Colonic mucosa (tissue), 4 donors: ENCODE data around the gene FTO. TPM values are rescaled to one million over a fixed set of nuclear protein-coding genes. Genes with fewer than 3 reads are reported as not detected.

Source experiments
- DNase-seq: peaks from one replicate; pipeline ENCODE4 v3.0.0-alpha.2; 2020
- H3K27ac ChIP-seq: fragments of 200-600 bp; one replicate; pipeline ENCODE4 v1.8.0; 2021
- H3K27me3 ChIP-seq: fragments of 200-600 bp; one replicate; pipeline ENCODE4 v1.8.0; 2021
- H3K36me3 ChIP-seq: fragments of 200-600 bp; one replicate; pipeline ENCODE4 v1.8.0; 2021
- H3K4me1 ChIP-seq: fragments of 200-600 bp; one replicate; pipeline ENCODE4 v1.8.0; 2021; ENCODE audit warnings: mild to moderate bottlenecking
- H3K4me3 ChIP-seq: fragments of 200-600 bp; one replicate; pipeline ENCODE4 v1.8.0; 2021
- H3K9ac ChIP-seq, 2 donors: one replicate each; pipeline ENCODE4 v1.7.0; 2013; ENCODE audit warnings: control low read depth in 2 of 2, low read depth in 2 of 2, low read length in 2 of 2
- H3K9me3 ChIP-seq: fragments of 200-600 bp; one replicate; pipeline ENCODE4 v1.8.0; 2021
- intact Hi-C: fragments of 100-400 bp; cut with DNase I; formaldehyde crosslinking; loops from one replicate; pipeline ENCODE4 v1.14.1; 2022
- total RNA-seq, 2 donors: library from RNA; stranded (reverse); fragmentation: NEBNext Ultra II Directional in 1 of 2; extraction: Animal tissue kit (Norgen Biotek cat#: 25700) in 1 of 2; gene quantifications; one replicate each; pipeline ENCODE4 v1.2.1, GENCODE V29; 2021
- TF ChIP-seq, protein P1 (sequence below): fragments of 200-600 bp; IDR thresholded peaks from one replicate; pipeline ENCODE4 v1.8.0; 2022; ENCODE audit warnings: antibody characterized with exemption, mild to moderate bottlenecking
- donor health status: healthy.
- donor health status: DM: no; HTN: no; CAD: no.
- donor health status: DM: no; HTN: no; CAD: no.

FTO gene
- total RNA-seq, 2 donors from 2014 or later: 38.3 to 39.2 TPM

DNA sequence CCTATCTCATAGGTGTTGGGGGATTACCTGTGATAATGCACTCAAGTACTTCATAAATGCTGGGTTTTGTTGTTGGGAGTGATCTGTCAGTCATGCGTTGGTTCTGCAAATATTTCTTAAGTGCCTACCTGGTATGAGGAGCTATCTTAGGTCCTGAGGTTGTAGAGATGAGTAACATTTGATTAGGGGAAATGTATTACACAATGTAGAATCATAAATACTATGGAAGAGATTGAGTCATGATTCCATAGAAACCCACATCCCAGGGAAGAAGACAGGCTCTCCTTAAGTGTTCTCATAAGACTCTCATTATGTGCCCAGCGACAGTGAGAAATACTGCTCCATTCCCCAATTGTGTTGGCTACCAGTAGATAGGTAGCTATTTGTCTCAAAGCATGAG lies 240.1 kb downstream of the FTO start:
- Histone ChIP-seq H3K9ac (no peak overlapping the region), H3K4me3 (no peak overlapping the region), H3K9me3 (no peaks in the 10 kb centered on the region), H3K27ac (no peak overlapping the region), H3K4me1 (peaks cover 9% of the 10 kb centered on the region), H3K27me3 (no peaks in the 10 kb centered on the region), H3K36me3 (no peaks in the 10 kb centered on the region)
- DNase-seq: no peak
- intact Hi-C loops: loop anchor here (10.0 kb wide), 1 partner anchor 169 kb away; no protein-coding TSS in a partner anchor
- TF ChIP-seq, protein P1, sequence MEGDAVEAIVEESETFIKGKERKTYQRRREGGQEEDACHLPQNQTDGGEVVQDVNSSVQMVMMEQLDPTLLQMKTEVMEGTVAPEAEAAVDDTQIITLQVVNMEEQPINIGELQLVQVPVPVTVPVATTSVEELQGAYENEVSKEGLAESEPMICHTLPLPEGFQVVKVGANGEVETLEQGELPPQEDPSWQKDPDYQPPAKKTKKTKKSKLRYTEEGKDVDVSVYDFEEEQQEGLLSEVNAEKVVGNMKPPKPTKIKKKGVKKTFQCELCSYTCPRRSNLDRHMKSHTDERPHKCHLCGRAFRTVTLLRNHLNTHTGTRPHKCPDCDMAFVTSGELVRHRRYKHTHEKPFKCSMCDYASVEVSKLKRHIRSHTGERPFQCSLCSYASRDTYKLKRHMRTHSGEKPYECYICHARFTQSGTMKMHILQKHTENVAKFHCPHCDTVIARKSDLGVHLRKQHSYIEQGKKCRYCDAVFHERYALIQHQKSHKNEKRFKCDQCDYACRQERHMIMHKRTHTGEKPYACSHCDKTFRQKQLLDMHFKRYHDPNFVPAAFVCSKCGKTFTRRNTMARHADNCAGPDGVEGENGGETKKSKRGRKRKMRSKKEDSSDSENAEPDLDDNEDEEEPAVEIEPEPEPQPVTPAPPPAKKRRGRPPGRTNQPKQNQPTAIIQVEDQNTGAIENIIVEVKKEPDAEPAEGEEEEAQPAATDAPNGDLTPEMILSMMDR: no peak

DNA sequence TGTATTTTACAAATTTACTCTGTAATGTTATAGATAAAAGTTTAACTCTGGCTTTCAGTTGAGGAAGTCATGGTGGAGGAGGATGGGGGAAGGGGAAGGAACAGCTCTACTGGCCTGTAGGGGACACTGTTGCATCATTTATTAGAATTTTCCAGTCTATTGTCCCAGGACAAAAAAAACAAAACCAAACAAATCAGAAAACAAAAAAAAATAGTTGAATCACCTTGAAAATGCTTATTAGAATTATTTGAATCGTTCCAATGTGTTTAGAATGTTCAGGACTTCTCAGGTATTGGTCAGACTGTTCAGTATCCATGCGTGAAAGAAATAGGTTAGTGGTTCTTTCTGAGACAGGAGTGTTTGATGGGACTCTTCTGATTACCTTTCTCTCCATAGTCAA lies 242.0 kb downstream of the FTO start:
- Histone ChIP-seq H3K27ac (no peak overlapping the region), H3K36me3 (no peaks in the 10 kb centered on the region), H3K9me3 (no peaks in the 10 kb centered on the region), H3K4me3 (no peak overlapping the region), H3K4me1 (peaks cover 9% of the 10 kb centered on the region), H3K9ac (no peak overlapping the region), H3K27me3 (no peaks in the 10 kb centered on the region)
- intact Hi-C loops: loop anchor here (10.0 kb wide), 1 partner anchor 171 kb away; no protein-coding TSS in a partner anchor
- no peak for DNase-seq
- TF ChIP-seq, protein P1: peak; percentile 56

DNA sequence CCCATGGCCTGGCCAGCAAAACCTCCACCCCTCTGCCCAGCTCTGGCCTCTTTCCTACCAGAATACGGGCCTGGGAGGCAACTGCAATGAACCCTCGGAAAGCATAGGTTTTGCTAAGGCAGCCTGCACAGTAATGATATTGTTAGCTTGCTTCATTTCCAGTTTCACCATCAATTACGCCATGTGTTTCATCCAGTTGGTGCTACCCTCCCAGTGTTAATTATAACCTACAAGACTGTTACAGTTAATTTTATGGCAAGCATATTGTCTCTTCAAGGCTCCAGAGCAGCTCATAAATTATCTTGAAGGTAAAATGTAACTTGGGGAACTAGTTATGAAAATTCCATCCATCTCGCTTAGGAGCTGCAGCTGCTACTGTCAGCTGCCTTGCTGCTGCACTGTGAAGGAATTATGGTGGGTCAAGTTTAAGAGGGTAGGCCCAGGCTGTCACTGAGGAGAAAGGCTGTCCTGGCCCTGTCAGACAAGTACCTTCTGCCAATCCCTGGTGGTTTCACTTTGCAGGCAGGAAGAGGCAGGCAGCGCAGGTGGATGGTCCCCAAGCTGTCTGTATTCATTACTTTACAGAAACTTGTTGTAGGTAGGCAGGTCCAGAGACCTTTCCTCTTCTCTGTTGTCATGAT lies 242.9 kb downstream of the FTO start:
- Histone ChIP-seq H3K9ac (no peak overlapping the region), H3K27me3 (no peaks in the 10 kb centered on the region), H3K4me1 (peaks cover 9% of the 10 kb centered on the region), H3K36me3 (no peaks in the 10 kb centered on the region), H3K27ac (no peak overlapping the region), H3K4me3 (no peak overlapping the region), H3K9me3 (no peaks in the 10 kb centered on the region)
- TF ChIP-seq, protein P1: no peak
- DNase-seq: no peak
- intact Hi-C loops: loop anchor here (10.0 kb wide), 1 partner anchor 172 kb away; no protein-coding TSS in a partner anchor

DNA sequence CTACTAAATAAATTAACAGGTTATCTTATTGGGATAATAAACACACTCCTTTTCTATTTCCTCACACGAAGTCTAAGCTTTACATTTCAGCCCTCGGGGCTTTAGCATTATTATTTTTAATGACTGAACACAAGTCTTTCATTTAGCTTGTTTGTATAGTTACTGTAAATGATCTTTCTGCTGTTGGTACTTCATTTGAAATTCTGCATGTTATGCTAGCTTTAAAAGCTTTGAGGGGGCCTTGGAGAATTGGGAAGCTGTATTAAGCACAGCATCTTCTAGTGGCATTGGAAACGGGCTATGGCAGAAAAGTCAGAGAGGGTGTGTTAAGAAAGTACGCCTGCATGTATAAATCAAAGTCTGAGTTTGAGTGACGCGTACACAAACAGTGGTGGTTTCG lies 243.7 kb downstream of the FTO start:
- H3K27me3 ChIP-seq: no peaks in the 10 kb centered on the region
- no peaks in the 10 kb centered on the region for H3K36me3 ChIP-seq
- H3K9me3 ChIP-seq: no peaks in the 10 kb centered on the region
- no peak overlapping the region for H3K4me3 ChIP-seq
- TF ChIP-seq, protein P1: no peak
- intact Hi-C loops: loop anchor here (10.0 kb wide), 1 partner anchor 173 kb away; no protein-coding TSS in a partner anchor
- H3K27ac ChIP-seq: no peak overlapping the region
- H3K4me1 ChIP-seq: peaks cover 9% of the 10 kb centered on the region
- no peak for DNase-seq
- H3K9ac ChIP-seq: no peak overlapping the region

DNA sequence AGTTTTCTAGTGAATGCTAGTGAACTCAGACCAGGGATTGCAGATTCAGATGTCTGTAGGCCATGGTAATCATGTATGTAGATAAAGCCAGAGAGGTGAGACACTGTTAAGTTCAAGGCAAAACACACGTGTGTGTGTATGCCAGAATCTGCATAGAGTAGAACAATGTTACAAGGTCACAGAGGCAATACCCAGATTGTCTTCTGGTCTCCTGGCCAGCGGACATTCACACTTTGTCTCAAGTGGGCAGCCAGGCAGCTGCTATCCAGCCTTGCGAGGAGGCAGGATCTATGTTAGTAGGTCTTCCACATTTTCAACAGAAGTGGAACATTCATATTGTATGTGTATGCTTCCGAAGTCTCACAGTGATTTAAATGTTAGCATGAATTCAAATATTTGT lies 244.4 kb downstream of the FTO start:
- intact Hi-C loops: loop anchor here (10.0 kb wide), 1 partner anchor 174 kb away; no protein-coding TSS in a partner anchor

More for the DNA sequence above, 244.4 kb downstream of the FTO start:
- Histone ChIP-seq H3K9ac (no peak overlapping the region), H3K9me3 (no peaks in the 10 kb centered on the region), H3K4me1 (peaks cover 9% of the 10 kb centered on the region), H3K27me3 (no peaks in the 10 kb centered on the region), H3K36me3 (no peaks in the 10 kb centered on the region), H3K27ac (no peak overlapping the region), H3K4me3 (no peak overlapping the region)
- no peak for DNase-seq
- TF ChIP-seq, protein P1: no peak
